CD14-positive monocyte (primary cell): ENCODE data around the gene C1orf56. TPM values are rescaled to one million over a fixed set of nuclear protein-coding genes. Genes with fewer than 3 reads are reported as not detected.

ENCODE experiments used
- DNase-seq, 3 donors: peaks; one replicate each; pipeline ENCODE4 v3.0.0-alpha.2; 2011 to 2022
- H2AFZ ChIP-seq: 2 replicates; pipeline ENCODE4 v1.6.0; 2012; ENCODE audit warnings: mild to moderate bottlenecking, low read depth, low read length, inconsistent platforms; ENCODE audit not compliant: insufficient read depth, poor library complexity, severe bottlenecking
- H3K27ac ChIP-seq, 2 donors: 1 replicate in 1 of 2; 2 replicates in 1 of 2; pipeline ENCODE4 v1.5.1; 2012 to 2013; ENCODE audit warnings: low read length in 2 of 2, control low read depth in 1 of 2, inconsistent platforms in 1 of 2, low read depth in 1 of 2, mild to moderate bottlenecking in 1 of 2
- H3K27me3 ChIP-seq, 2 donors: one replicate each; pipeline versions ENCODE4 v1.6.0 to v1.6.1; 2011 to 2013; ENCODE audit warnings: low read length in 2 of 2; ENCODE audit not compliant: control insufficient read depth in 2 of 2, insufficient read depth in 2 of 2
- H3K36me3 ChIP-seq, 2 donors: replicated peaks in 1 of 2; 1 replicate in 1 of 2; 2 replicates in 1 of 2; pipeline versions ENCODE4 v1.5.1 to v1.6.1; 2012 to 2013; ENCODE audit warnings: low read length in 2 of 2, control low read depth in 1 of 2, inconsistent platforms in 1 of 2, mild to moderate bottlenecking in 1 of 2; ENCODE audit not compliant: insufficient read depth in 2 of 2, control insufficient read depth in 1 of 2
- H3K4me1 ChIP-seq, 2 donors: 1 replicate in 1 of 2; 2 replicates in 1 of 2; pipeline versions ENCODE4 v1.5.1 to v1.6.1; 2012 to 2013; ENCODE audit warnings: low read length in 2 of 2, control low read depth in 1 of 2, inconsistent platforms in 1 of 2, mild to moderate bottlenecking in 1 of 2, moderate library complexity in 1 of 2; ENCODE audit not compliant: insufficient read depth in 2 of 2, control insufficient read depth in 1 of 2
- H3K4me2 ChIP-seq: replicated peaks from 2 replicates; pipeline ENCODE3; 2012; ENCODE audit warnings: low read length, moderate library complexity, mild to moderate bottlenecking; ENCODE audit not compliant: poor library complexity, severe bottlenecking; ENCODE audit errors: extremely low read depth
- H3K4me3 ChIP-seq, 3 experiments: fragments of 200-600 bp in 1 of 3; sonication (generic) in 1 of 3; replicated peaks in 1 of 3; 1 replicate in 2 of 3; 2 replicates in 1 of 3; pipeline ENCODE4 v1.5.1; 2011 to 2013; ENCODE audit warnings: low read length in 3 of 3, mild to moderate bottlenecking in 3 of 3, control low read depth in 2 of 3, low read depth in 2 of 3, inconsistent platforms in 1 of 3, moderate library complexity in 1 of 3
- H3K79me2 ChIP-seq: 2 replicates; pipeline ENCODE4 v1.6.0; 2012; ENCODE audit warnings: mild to moderate bottlenecking, control low read depth, inconsistent platforms, low read length, moderate library complexity; ENCODE audit not compliant: insufficient read depth
- H3K9ac ChIP-seq: 2 replicates; pipeline ENCODE4 v1.6.0; 2017; ENCODE audit warnings: low read length, mild to moderate bottlenecking; ENCODE audit not compliant: insufficient read depth, poor library complexity, severe bottlenecking
- H3K9me3 ChIP-seq, 2 donors: replicated peaks in 1 of 2; 1 replicate in 1 of 2; 2 replicates in 1 of 2; pipeline versions ENCODE4 v1.5.1 to v1.6.1; 2012 to 2013; ENCODE audit warnings: low read length in 2 of 2, control low read depth in 1 of 2; ENCODE audit not compliant: control insufficient read depth in 1 of 2, insufficient read depth in 1 of 2
- H4K20me1 ChIP-seq: 2 replicates; pipeline ENCODE4 v1.6.0; 2012; ENCODE audit warnings: mild to moderate bottlenecking, low read length, control low read depth, moderate library complexity; ENCODE audit not compliant: insufficient read depth
- H3K27ac Mint-ChIP-seq, 7 donors: one replicate each; pipeline ENCODE4 v1.8.0; 2020; ENCODE audit warnings: mild to moderate bottlenecking in 7 of 7, mixed read lengths in 7 of 7, moderate library complexity in 6 of 7, inconsistent platforms in 2 of 7
- H3K27me3 Mint-ChIP-seq, 3 donors: one replicate each; pipeline ENCODE4 v1.8.0; 2021 to 2022; ENCODE audit warnings: low read depth in 3 of 3, mild to moderate bottlenecking in 3 of 3, mixed read lengths in 3 of 3, moderate library complexity in 3 of 3, inconsistent platforms in 1 of 3
- H3K36me3 Mint-ChIP-seq, 2 donors: one replicate each; pipeline ENCODE4 v1.8.0; 2020; ENCODE audit warnings: mixed read lengths in 2 of 2, inconsistent platforms in 1 of 2, mild to moderate bottlenecking in 1 of 2
- H3K4me1 Mint-ChIP-seq: one replicate; pipeline ENCODE4 v1.8.0; 2020; ENCODE audit warnings: mild to moderate bottlenecking, mixed read lengths
- H3K4me3 Mint-ChIP-seq, 2 donors: one replicate each; pipeline ENCODE4 v1.8.0; 2020; ENCODE audit warnings: mild to moderate bottlenecking in 2 of 2, mixed read lengths in 2 of 2, moderate library complexity in 1 of 2
- H3K9me3 Mint-ChIP-seq, 7 donors: one replicate each; pipeline ENCODE4 v1.8.0; 2020 to 2022; ENCODE audit warnings: mixed read lengths in 7 of 7, mild to moderate bottlenecking in 6 of 7, moderate library complexity in 6 of 7, inconsistent platforms in 2 of 7
- CTCF ChIP-seq: fragments of 200-600 bp; IDR thresholded peaks from one replicate; pipeline ENCODE4 v1.8.0; 2022; ENCODE audit warnings: antibody characterized with exemption, mild to moderate bottlenecking
- WGBS: methylation state at CpG from one replicate; pipeline ENCODE4 v1.1.5; 2013; ENCODE audit warnings: missing lambda C conversion rate; ENCODE audit not compliant: insufficient coverage; 5-methylcytosine and 5-hydroxymethylcytosine counted together
- intact Hi-C, 2 donors: fragments of 100-400 bp; cut with micrococcal nuclease; formaldehyde crosslinking; loops; one replicate each; pipeline versions ENCODE4 v1.15.0 to v1.15.1; 2023
- polyA plus RNA-seq, 3 donors: library from polyadenylated mRNA; depleted of rRNA in 1 of 3; unstranded in 2 of 3; stranded (reverse) in 1 of 3; fragments of 300-500 nt in 2 of 3; fragments of >200 nt in 1 of 3; fragmentation: Illumina TruSeq in 2 of 3; gene quantifications; 1 replicate in 2 of 3; 2 replicates in 1 of 3; pipeline ENCODE4 v1.2.3, GENCODE V29; 2012 to 2021

C1orf56 gene
- polyA plus RNA-seq, 3 donors: 0.60 to 1.5 (median 0.62) TPM

- peak; percentile 69 to 79 (median 77) for DNase-seq
- Mint-ChIP-seq H3K27ac (peak within 1 kb of the TSS; percentile 98 to 99 (median 99)), H3K9me3 (no peaks in the 10 kb centered on the region), H3K4me3 (peak within 1 kb of the TSS; percentile 97), H3K36me3 (peaks cover 0 to 11% of the 10 kb centered on the region in 2 donors), H3K4me1 (peaks cover 80% of the 10 kb centered on the region), H3K27me3 (peaks cover 0 to 10% (median 2%) of the 10 kb centered on the region in 3 donors)
- peak; percentile 65 for TF ChIP-seq CTCF
- Histone ChIP-seq H4K20me1 (peaks cover 7% of the 10 kb centered on the region), H3K36me3 (no peaks in the 10 kb centered on the region), H3K4me3 (peak within 1 kb of the TSS; percentile 63 to 88 (median 78)), H3K9ac (peak within 1 kb of the TSS; percentile 87), H3K79me2 (peaks cover 72% of the 10 kb centered on the region), H3K4me1 (peaks cover 71 to 78% of the 10 kb centered on the region in 2 donors), H3K4me2 (peak within 1 kb of the TSS; percentile 89), H3K27ac (peak within 1 kb of the TSS; percentile 89 to 95), H3K9me3 (no peaks in the 10 kb centered on the region), H3K27me3 (no peaks in the 10 kb centered on the region), H2AFZ (peak within 1 kb of the TSS; percentile 93)
- WGBS: 0% methylated on average over 7 of the region's 18 CpGs
- intact Hi-C loops: loop anchor here (5.0 to 10.0 kb wide), 6 partner anchors 34 to 161 kb away; partner anchors contain the start of genes LYSMD1 (in 2 of the 2), SCNM1 (in 2 of the 2), ARNT (in 1 of the 2) and CDC42SE1 (in 1 of the 2)
Measured at GRCh38 chr1:151006327-151007052, 41.1 kb upstream of the C1orf56 start, which contains the start of gene MINDY1. TSS of gene MINDY1 (minus strand) at chr1:151006902. CDS start at chr1:151002617, 4,285 bp downstream.

- H4K20me1 ChIP-seq: no peaks in the 10 kb centered on the region
- H2AFZ ChIP-seq: peak overlapping the region; percentile 41
- H3K4me1 Mint-ChIP-seq: peaks cover 67% of the 10 kb centered on the region
- H3K4me2 ChIP-seq: peak overlapping the region; percentile 89
- peak overlapping the region; percentile 87 for H3K9ac ChIP-seq
- H3K4me1 ChIP-seq: peaks cover 57 to 64% of the 10 kb centered on the region in 2 donors
- peak overlapping the region; percentile 4 to 88 (median 78) for H3K4me3 ChIP-seq
- H3K79me2 ChIP-seq: peaks cover 66% of the 10 kb centered on the region
- no peaks in the 10 kb centered on the region for H3K27me3 ChIP-seq
- WGBS: 22% methylated on average over 2 of the region's 4 CpGs
- H3K36me3 Mint-ChIP-seq: peaks cover 4 to 10% of the 10 kb centered on the region in 2 donors
- H3K9me3 Mint-ChIP-seq: no peaks in the 10 kb centered on the region
- peaks cover 0 to 10% (median 0%) of the 10 kb centered on the region in 3 donors for H3K27me3 Mint-ChIP-seq
- H3K9me3 ChIP-seq: no peaks in the 10 kb centered on the region
- no peak for DNase-seq
- peak overlapping the region; percentile 89 to 95 for H3K27ac ChIP-seq
- peaks cover 0 to 2% of the 10 kb centered on the region in 2 donors for H3K36me3 ChIP-seq
- intact Hi-C loops: loop anchor here (5.0 to 10.0 kb wide), 6 partner anchors 36 to 159 kb away; partner anchors contain the start of genes LYSMD1 (in 2 of the 2), SCNM1 (in 2 of the 2), ARNT (in 1 of the 2) and CDC42SE1 (in 1 of the 2)
- TF ChIP-seq CTCF: no peak
- peak overlapping the region; percentile 84 to 97 for H3K4me3 Mint-ChIP-seq
- peak overlapping the region; percentile 98 to 99 (median 99) for H3K27ac Mint-ChIP-seq
Measured at GRCh38 chr1:151007853-151008243, 39.7 kb upstream of the C1orf56 start.
